ENCODE results near the gene KIF21A. TPM values are rescaled to one million over a fixed set of nuclear protein-coding genes. Genes with fewer than 3 reads are reported as not detected.

The KIF21A gene
- total and polyA plus RNA-seq, 2 donors (not counting 3 experiments of a cell fraction or from before 2014, with no cell fraction given) = 1.8 to 10.1 TPM

- intact Hi-C loops (cut with micrococcal nuclease) = no loop called here
These were observed 50.6 kb downstream of the KIF21A start for GRCh38 chr12:39392154-39392925.

More at GRCh38 chr12:39392154-39392925, 50.6 kb downstream of the KIF21A start:
- FAIRE-seq (no peak), DNase-seq (ENCODE audit: low read depth, low spot score) (no peak)
- ChIA-PET POLR2A (no interaction called here), CTCF (interaction anchor here (1.1 kb wide), 1 partner anchor 17 kb away, joined by 3 read pairs; no protein-coding TSS in a partner anchor)
- Histone ChIP-seq H3K27me3 (ENCODE audit: control insufficient read depth in 2 of 2, insufficient read depth in 2 of 2, low read length in 2 of 2) (no peaks in the 10 kb centered on the region), H3K4me2 (ENCODE audit: insufficient read depth, low read length) (no peak overlapping the region), H3K9me1 (replicated peaks; ENCODE audit: control insufficient read depth, extremely low read depth, insufficient read depth, low read length) (no peaks in the 10 kb centered on the region), H3K4me1 (ENCODE audit: control insufficient read depth, extremely low read depth, insufficient read depth, low read length) (no peaks in the 10 kb centered on the region), H3K4me3 (replicated peaks in 1 of 3; ENCODE audit: insufficient read depth in 1 of 3, low read depth in 1 of 3, low read length in 3 of 3) (no peak overlapping the region), H3K9me3 (replicated peaks; ENCODE audit: control insufficient read depth, insufficient read depth, low read length) (no peaks in the 10 kb centered on the region), H3K36me3 (ENCODE audit: control insufficient read depth in 2 of 2, extremely low read depth in 1 of 2, insufficient read depth in 2 of 2, low read length in 2 of 2) (no peaks in the 10 kb centered on the region), H3K9ac (replicated peaks; ENCODE audit: extremely low read depth, insufficient read depth, low read length) (no peak overlapping the region), H3K79me2 (ENCODE audit: control insufficient read depth, insufficient read depth, low read length) (no peaks in the 10 kb centered on the region), H4K20me1 (replicated peaks; ENCODE audit: control insufficient read depth, extremely low read depth, insufficient read depth, low read length) (no peaks in the 10 kb centered on the region), H3K27ac (ENCODE audit: insufficient read depth, low read depth, low read length) (no peak overlapping the region), H2AFZ (ENCODE audit: low read depth, low read length) (no peak overlapping the region)
- no TSS peak for BruUV-seq (replicated peaks)
- TF ChIP-seq FOS (IDR thresholded peaks at IDR 0.05; ENCODE audit: borderline replicate concordance, insufficient read depth, low read length) (no peak), MAX (IDR thresholded peaks at IDR 0.05; ENCODE audit: insufficient read depth, insufficient read length) (no peak), MYC (IDR thresholded peaks at IDR 0.05; ENCODE audit: low read depth, low read length) (no peak), GATA2 (IDR thresholded peaks at IDR 0.05; ENCODE audit: insufficient read depth, insufficient read length, low read depth, low read length) (no peak), JUN (IDR thresholded peaks at IDR 0.05; ENCODE audit: borderline replicate concordance, insufficient read depth, insufficient read length, low read depth) (no peak), CTCF (IDR thresholded peaks at IDR 0.05; ENCODE audit: extremely low read depth in 1 of 2, insufficient read depth in 1 of 2, low read depth in 1 of 2, low read length in 2 of 2) (no peak), POLR2A (IDR thresholded peaks at IDR 0.05; ENCODE audit: low read depth, low read length) (no peak), EZH2 (IDR thresholded peaks at IDR 0.05; ENCODE audit: borderline replicate concordance, low read depth, low read length, severe bottlenecking) (no peak), POLR2AphosphoS5 (IDR thresholded peaks at IDR 0.05; ENCODE audit: insufficient read depth, low read depth, low read length) (no peak)
- dilution Hi-C loops (cut with MboI; ENCODE audit: extremely low pct_ligation_motif_present, low sequenced_read_pairs) = no loop called here

Data from endothelial cell of umbilical vein (primary cell).